Activated T-helper 1 cell treated with anti-CD3 and anti-CD28 coated beads, Interleukin-12 subunit alpha, Interleukin-12 subunit beta, Interleukin-2, Interleukin-4 antibody, amounts not matched to agents 30 ng/mL and 10 ng/mL and 1 ng/mL, durations not matched to agents 14 hours and 24 hours and 36 hours (primary cell): ENCODE measurements around the gene IL15. TPM values are rescaled to one million over a fixed set of nuclear protein-coding genes. Genes with fewer than 3 reads are reported as not detected.

Source experiments
- DNase-seq: peaks from one replicate; pipeline ENCODE4 v3.0.0; 2021; ENCODE audit warnings: low spot score
- H3K27ac Mint-ChIP-seq: one replicate; pipeline ENCODE4 v1.8.0; 2021; ENCODE audit warnings: mild to moderate bottlenecking, mixed read lengths
- H3K27me3 Mint-ChIP-seq: one replicate; pipeline ENCODE4 v1.8.0; 2022; ENCODE audit warnings: mild to moderate bottlenecking, moderate library complexity, mixed read lengths; ENCODE audit not compliant: insufficient read depth
- H3K36me3 Mint-ChIP-seq: one replicate; pipeline ENCODE4 v1.8.0; 2021; ENCODE audit warnings: low read depth, mixed read lengths
- H3K4me1 Mint-ChIP-seq: one replicate; pipeline ENCODE4 v1.8.0; 2021; ENCODE audit warnings: low read depth, mixed read lengths
- H3K4me3 Mint-ChIP-seq: one replicate; pipeline ENCODE4 v1.8.0; 2021; ENCODE audit warnings: mild to moderate bottlenecking, moderate library complexity, mixed read lengths
- H3K9me3 Mint-ChIP-seq: one replicate; pipeline ENCODE4 v1.8.0; 2021; ENCODE audit warnings: mixed read lengths
- intact Hi-C: fragments of 100-400 bp; cut with micrococcal nuclease; formaldehyde crosslinking; loops from one replicate; pipeline ENCODE4 v1.15.1; 2024
- total RNA-seq: library from RNA; stranded (reverse); gene quantifications from 2 replicates; pipeline ENCODE4 v1.2.3, GENCODE V29; 2022

IL15 gene
- total RNA-seq, 1 donor from 2014 or later, result 0.67 TPM

GRCh38 chr4:141635736-141636081 lies 674 bp upstream of the IL15 start:
- intact Hi-C loops, result loop anchor here (2.0 to 10.0 kb wide), 9 partner anchors 137 to 1549 kb away; partner anchors contain the start of genes INPP4B, SCOC, USP38 and ZNF330
- peaks cover 20% of the 10 kb centered on the region for H3K27me3 Mint-ChIP-seq
- H3K9me3 Mint-ChIP-seq, result no peaks in the 10 kb centered on the region
- H3K4me1 Mint-ChIP-seq, result peaks cover 24% of the 10 kb centered on the region
- no peaks in the 10 kb centered on the region for H3K36me3 Mint-ChIP-seq
- no peak for DNase-seq
- H3K4me3 Mint-ChIP-seq, result peak overlapping the region; percentile 96
- H3K27ac Mint-ChIP-seq, result no peak overlapping the region

DNA sequence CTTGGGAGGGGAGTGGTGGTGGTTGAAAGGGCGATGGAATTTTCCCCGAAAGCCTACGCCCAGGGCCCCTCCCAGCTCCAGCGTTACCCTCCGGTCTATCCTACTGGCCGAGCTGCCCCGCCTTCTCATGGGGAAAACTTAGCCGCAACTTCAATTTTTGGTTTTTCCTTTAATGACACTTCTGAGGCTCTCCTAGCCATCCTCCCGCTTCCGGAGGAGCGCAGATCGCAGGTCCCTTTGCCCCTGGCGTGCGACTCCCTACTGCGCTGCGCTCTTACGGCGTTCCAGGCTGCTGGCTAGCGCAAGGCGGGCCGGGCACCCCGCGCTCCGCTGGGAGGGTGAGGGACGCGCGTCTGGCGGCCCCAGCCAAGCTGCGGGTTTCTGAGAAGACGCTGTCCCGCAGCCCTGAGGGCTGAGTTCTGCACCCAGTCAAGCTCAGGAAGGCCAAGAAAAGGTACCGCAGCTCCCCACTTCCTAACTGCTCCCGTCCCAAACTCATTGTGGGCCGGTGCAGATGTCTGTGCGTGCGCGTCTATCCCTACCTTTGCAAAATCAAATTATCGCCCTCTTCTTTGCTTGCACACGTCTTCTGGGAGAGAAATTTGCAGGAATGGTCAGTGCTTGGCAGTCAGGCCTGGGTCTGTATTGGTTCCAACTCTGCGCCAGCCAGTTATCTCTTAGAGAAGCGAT lies 533 bp downstream of the IL15 start:
- peaks cover 20% of the 10 kb centered on the region for H3K27me3 Mint-ChIP-seq
- intact Hi-C loops, result loop anchor here (2.0 to 10.0 kb wide), 9 partner anchors 135 to 1548 kb away; partner anchors contain the start of genes INPP4B, SCOC, USP38 and ZNF330

GRCh38 chr4:141637565-141637964 lies 1.2 kb downstream of the IL15 start:
- Mint-ChIP-seq H3K27ac (no peak overlapping the region), H3K4me3 (peak overlapping the region; percentile 96), H3K4me1 (peaks cover 25% of the 10 kb centered on the region), H3K27me3 (peaks cover 20% of the 10 kb centered on the region), H3K9me3 (no peaks in the 10 kb centered on the region), H3K36me3 (no peaks in the 10 kb centered on the region)
- intact Hi-C loops, result loop anchor here (2.0 to 10.0 kb wide), 9 partner anchors 135 to 1547 kb away; partner anchors contain the start of genes INPP4B, SCOC, USP38 and ZNF330
- DNase-seq, result no peak

More for the DNA sequence above, 533 bp downstream of the IL15 start:
- peak overlapping the region; percentile 81 for H3K27ac Mint-ChIP-seq
- H3K4me1 Mint-ChIP-seq, result peaks cover 25% of the 10 kb centered on the region
- peak overlapping the region; percentile 96 for H3K4me3 Mint-ChIP-seq
- no peaks in the 10 kb centered on the region for H3K9me3 Mint-ChIP-seq
- peak; percentile 8 for DNase-seq
- no peaks in the 10 kb centered on the region for H3K36me3 Mint-ChIP-seq

DNA sequence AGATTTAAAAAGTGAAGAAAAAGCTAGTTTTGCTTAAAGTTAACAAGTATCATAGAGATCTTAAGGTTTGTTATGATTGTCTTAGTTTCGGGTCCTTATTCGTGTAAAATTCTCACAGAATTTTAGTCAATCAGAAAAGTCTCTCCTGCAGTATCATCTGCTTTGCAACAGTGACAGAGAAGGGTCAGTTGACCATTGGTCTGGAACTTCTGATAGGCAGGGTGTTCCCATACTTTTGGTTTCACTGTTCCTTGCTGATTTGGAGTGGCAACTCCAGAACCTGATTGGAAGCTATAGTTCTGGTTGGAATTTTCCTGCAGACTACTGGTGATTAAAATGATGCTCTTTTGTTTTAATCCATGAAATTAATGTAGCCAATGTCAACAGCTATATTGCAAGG lies 1.8 kb downstream of the IL15 start:
- Mint-ChIP-seq H3K9me3 (no peaks in the 10 kb centered on the region), H3K27ac (no peak overlapping the region), H3K4me3 (peak overlapping the region; percentile 22), H3K36me3 (no peaks in the 10 kb centered on the region), H3K4me1 (peaks cover 25% of the 10 kb centered on the region), H3K27me3 (peaks cover 20% of the 10 kb centered on the region)
- intact Hi-C loops, result loop anchor here (5.0 to 10.0 kb wide), 8 partner anchors 134 to 1547 kb away; partner anchors contain the start of genes INPP4B, SCOC and USP38
- DNase-seq, result no peak

DNA sequence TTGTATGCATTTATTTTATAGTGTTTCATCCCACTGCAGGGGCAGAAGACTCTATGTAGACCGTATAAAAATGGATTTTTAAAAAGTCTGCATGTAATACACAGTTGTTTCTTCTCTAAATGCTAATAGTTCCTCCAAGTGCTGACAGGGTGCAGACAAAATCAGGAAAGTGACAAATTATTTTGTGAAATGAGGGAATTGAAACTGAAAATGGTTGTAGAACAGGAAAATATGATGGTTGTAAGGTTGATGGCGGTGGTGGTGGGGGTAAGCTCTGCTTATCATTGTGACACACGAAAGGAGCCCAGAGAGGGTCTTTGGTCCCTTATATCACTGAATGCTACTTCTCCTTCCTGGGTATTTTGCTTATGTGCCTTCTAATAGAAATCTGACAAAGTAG lies 4.3 kb downstream of the IL15 start:
- Mint-ChIP-seq H3K9me3 (no peaks in the 10 kb centered on the region), H3K36me3 (no peaks in the 10 kb centered on the region), H3K4me1 (peaks cover 24% of the 10 kb centered on the region), H3K4me3 (no peak overlapping the region), H3K27ac (no peak overlapping the region), H3K27me3 (peaks cover 17% of the 10 kb centered on the region)
- intact Hi-C loops, result no loop called here
- no peak for DNase-seq

GRCh38 chr4:141642063-141642462 lies 5.7 kb downstream of the IL15 start:
- H3K27ac Mint-ChIP-seq, result no peak overlapping the region
- intact Hi-C loops, result no loop called here
- H3K27me3 Mint-ChIP-seq, result peaks cover 19% of the 10 kb centered on the region
- no peak for DNase-seq
- no peaks in the 10 kb centered on the region for H3K9me3 Mint-ChIP-seq
- no peak overlapping the region for H3K4me3 Mint-ChIP-seq
- H3K36me3 Mint-ChIP-seq, result no peaks in the 10 kb centered on the region
- peaks cover 19% of the 10 kb centered on the region for H3K4me1 Mint-ChIP-seq

GRCh38 chr4:141642711-141643110 lies 6.3 kb downstream of the IL15 start:
- DNase-seq, result no peak
- no peaks in the 10 kb centered on the region for H3K9me3 Mint-ChIP-seq
- H3K27me3 Mint-ChIP-seq, result peaks cover 12% of the 10 kb centered on the region
- no peaks in the 10 kb centered on the region for H3K36me3 Mint-ChIP-seq
- no peak overlapping the region for H3K27ac Mint-ChIP-seq
- peaks cover 13% of the 10 kb centered on the region for H3K4me1 Mint-ChIP-seq
- no peak overlapping the region for H3K4me3 Mint-ChIP-seq
- intact Hi-C loops, result no loop called here

- Mint-ChIP-seq H3K27ac (no peak overlapping the region), H3K27me3 (peaks cover 5% of the 10 kb centered on the region), H3K4me3 (no peak overlapping the region), H3K4me1 (peaks cover 10% of the 10 kb centered on the region), H3K36me3 (no peaks in the 10 kb centered on the region), H3K9me3 (no peaks in the 10 kb centered on the region)
- intact Hi-C loops, result no loop called here
- no peak for DNase-seq
Observed at GRCh38 chr4:141643557-141643956, 7.2 kb downstream of the IL15 start.

DNA sequence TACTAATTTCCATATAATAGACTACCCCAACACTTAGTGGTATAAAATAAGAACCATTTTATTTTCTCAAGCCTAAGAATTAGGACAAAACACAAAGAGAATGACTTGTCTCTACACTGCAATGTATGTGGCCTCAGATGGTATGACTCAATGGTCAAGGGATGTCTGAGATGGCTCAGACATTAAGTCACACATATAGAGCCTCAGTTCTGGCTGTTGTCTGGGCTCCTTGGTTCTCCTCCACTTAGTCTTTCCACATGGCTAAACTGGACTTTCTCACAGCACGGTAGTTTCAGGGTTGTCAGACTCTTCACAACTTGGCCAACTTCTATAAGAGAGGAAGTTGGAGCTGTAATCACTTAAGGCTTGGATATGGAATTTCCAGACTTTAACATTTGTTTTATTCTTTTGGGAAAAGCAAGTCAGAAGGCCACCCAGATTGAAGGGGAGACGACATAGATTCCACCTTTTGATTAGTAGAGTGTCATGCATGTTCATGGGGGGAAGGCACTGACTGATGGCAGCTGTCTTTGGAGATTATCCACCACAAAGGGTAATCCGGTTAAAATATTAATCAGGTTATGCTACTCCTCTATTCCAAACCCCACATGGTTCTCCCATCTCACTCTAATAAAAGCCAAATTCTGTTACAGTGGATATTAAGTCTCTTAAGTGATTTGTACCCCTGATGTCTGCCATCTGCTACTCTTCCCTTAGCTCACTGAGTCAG lies 9.4 kb downstream of the IL15 start:
- Mint-ChIP-seq H3K27ac (no peak overlapping the region), H3K9me3 (no peaks in the 10 kb centered on the region), H3K4me3 (no peak overlapping the region), H3K27me3 (peaks cover 2% of the 10 kb centered on the region), H3K36me3 (no peaks in the 10 kb centered on the region), H3K4me1 (peaks cover under 1% of the 10 kb centered on the region)
- DNase-seq, result no peak
- intact Hi-C loops, result no loop called here

DNA sequence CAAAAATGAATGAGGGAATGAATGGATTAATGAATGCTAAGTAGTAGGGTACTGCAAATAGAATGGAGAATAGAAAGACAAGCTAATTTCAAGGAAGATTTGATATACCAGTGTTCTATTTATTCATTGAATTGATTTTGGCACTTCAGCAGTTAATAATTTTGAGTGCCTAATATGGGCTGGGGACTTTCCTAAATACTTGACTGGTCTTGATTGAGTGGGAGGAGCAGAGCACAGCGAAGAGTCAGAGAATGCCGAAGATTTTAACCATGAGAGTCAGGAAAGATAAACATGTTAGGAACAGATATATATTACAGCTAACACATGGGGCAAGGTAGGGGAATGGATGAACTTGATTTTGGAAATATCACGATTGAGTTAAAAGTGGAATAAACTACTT lies 10.6 kb downstream of the IL15 start:
- Mint-ChIP-seq H3K36me3 (no peaks in the 10 kb centered on the region), H3K9me3 (no peaks in the 10 kb centered on the region), H3K27ac (no peak overlapping the region), H3K4me3 (no peak overlapping the region), H3K4me1 (no peaks in the 10 kb centered on the region), H3K27me3 (peaks cover 4% of the 10 kb centered on the region)
- intact Hi-C loops, result no loop called here
- DNase-seq, result no peak

- Mint-ChIP-seq H3K9me3 (no peaks in the 10 kb centered on the region), H3K36me3 (no peaks in the 10 kb centered on the region), H3K4me3 (no peak overlapping the region), H3K4me1 (no peaks in the 10 kb centered on the region), H3K27ac (no peak overlapping the region), H3K27me3 (peaks cover 4% of the 10 kb centered on the region)
- no peak for DNase-seq
- intact Hi-C loops, result no loop called here
Observed at GRCh38 chr4:141647966-141648365, 11.6 kb downstream of the IL15 start.

GRCh38 chr4:141652161-141652778 lies 15.9 kb downstream of the IL15 start:
- no peaks in the 10 kb centered on the region for H3K36me3 Mint-ChIP-seq
- H3K4me1 Mint-ChIP-seq, result no peaks in the 10 kb centered on the region
- H3K27me3 Mint-ChIP-seq, result peaks cover 2% of the 10 kb centered on the region
- H3K4me3 Mint-ChIP-seq, result no peak overlapping the region
- intact Hi-C loops, result no loop called here
- DNase-seq, result no peak
- no peaks in the 10 kb centered on the region for H3K9me3 Mint-ChIP-seq
- no peak overlapping the region for H3K27ac Mint-ChIP-seq

DNA sequence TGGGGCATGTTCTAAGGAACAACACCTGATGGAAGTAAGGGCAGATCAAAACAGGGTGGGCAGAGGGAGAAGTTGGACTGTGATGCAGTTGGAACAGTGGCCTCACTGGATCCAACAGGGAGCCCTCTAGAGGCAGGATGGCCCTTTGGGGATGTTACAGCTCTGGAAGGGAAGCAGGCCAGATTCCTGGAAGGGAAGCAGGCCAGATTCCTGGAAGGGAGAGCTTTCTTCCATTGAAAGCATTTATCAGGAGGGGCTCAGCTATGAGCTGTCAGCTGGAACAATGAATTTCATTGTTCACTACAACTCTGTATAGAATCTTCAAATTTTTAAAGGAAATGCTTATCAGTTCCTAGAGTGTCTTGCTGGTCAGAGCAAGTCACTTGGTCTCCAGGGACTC lies 17.7 kb downstream of the IL15 start:
- Mint-ChIP-seq H3K4me1 (no peaks in the 10 kb centered on the region), H3K27ac (no peak overlapping the region), H3K9me3 (no peaks in the 10 kb centered on the region), H3K27me3 (peaks cover 2% of the 10 kb centered on the region), H3K4me3 (no peak overlapping the region), H3K36me3 (no peaks in the 10 kb centered on the region)
- intact Hi-C loops, result no loop called here
- no peak for DNase-seq
